ENCODE measurements around the gene OAS3. TPM values are rescaled to one million over a fixed set of nuclear protein-coding genes. Genes with fewer than 3 reads are reported as not detected.
A peak's percentile ranks its signal among the peaks of the same experiment; 100 is the strongest.
"Not testable (repeated sequence)": the region's sequence is repeated elsewhere in the genome, so short reads cannot be mapped to it uniquely, and the experiment has no call there.

The OAS3 gene
- total RNA-seq, 1 experiment from 2014 or later: 42.6 TPM

DNA sequence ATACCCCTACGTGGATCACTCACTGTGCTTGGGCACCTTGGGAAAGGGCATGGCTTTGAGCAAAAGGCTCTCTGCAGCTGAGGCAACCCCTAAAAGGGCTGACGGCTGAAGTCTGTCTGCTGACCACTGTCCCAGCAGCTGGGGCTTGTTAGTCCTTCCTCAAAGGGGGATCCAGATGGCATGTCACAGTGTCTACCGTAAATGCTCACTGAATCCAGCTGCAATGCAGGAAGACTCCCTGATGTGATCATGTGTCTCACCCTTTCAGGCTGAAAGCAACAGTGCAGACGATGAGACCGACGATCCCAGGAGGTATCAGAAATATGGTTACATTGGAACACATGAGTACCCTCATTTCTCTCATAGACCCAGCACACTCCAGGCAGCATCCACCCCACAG is 19.2 kb upstream of the OAS3 start:
- intact Hi-C loops (cut with micrococcal nuclease; ENCODE audit: unreplicated experiment): no loop called here
- Histone ChIP-seq H3K27me3 (replicated peaks; ENCODE audit: insufficient read depth, low read depth, low read length, poor library complexity) (no peaks in the 10 kb centered on the region), H3K4me3 (ENCODE audit: low read depth, low read length, poor library complexity, severe bottlenecking) (no peak overlapping the region), H3K36me3 (ENCODE audit: insufficient read depth, low read length, poor library complexity, severe bottlenecking) (peaks cover 5% of the 10 kb centered on the region), H3K4me1 (ENCODE audit: insufficient read depth, low read length, poor library complexity, severe bottlenecking) (no peaks in the 10 kb centered on the region), H3K27ac (ENCODE audit: low read depth, low read length, poor library complexity, severe bottlenecking) (no peak overlapping the region), H3K9me3 (ENCODE audit: low read depth, low read length, poor library complexity, severe bottlenecking) (no peaks in the 10 kb centered on the region)
- DNase-seq (ENCODE audit: low spot score): peak; percentile 52
- no peak for TF ChIP-seq EZH2 (IDR thresholded peaks at IDR 0.05; ENCODE audit: borderline replicate concordance, low read depth, low read length, poor library complexity, severe bottlenecking)
- TF ChIP-seq, protein P1, sequence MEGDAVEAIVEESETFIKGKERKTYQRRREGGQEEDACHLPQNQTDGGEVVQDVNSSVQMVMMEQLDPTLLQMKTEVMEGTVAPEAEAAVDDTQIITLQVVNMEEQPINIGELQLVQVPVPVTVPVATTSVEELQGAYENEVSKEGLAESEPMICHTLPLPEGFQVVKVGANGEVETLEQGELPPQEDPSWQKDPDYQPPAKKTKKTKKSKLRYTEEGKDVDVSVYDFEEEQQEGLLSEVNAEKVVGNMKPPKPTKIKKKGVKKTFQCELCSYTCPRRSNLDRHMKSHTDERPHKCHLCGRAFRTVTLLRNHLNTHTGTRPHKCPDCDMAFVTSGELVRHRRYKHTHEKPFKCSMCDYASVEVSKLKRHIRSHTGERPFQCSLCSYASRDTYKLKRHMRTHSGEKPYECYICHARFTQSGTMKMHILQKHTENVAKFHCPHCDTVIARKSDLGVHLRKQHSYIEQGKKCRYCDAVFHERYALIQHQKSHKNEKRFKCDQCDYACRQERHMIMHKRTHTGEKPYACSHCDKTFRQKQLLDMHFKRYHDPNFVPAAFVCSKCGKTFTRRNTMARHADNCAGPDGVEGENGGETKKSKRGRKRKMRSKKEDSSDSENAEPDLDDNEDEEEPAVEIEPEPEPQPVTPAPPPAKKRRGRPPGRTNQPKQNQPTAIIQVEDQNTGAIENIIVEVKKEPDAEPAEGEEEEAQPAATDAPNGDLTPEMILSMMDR (conservative IDR thresholded peaks at IDR 0.05; ENCODE audit: low read depth, low read length): no peak
- CTCF ChIA-PET: no interaction called here
- BruUV-seq (replicated peaks): no TSS peak
- POLR2A ChIA-PET (ENCODE audit: low non-redundant PET): no interaction called here

DNA sequence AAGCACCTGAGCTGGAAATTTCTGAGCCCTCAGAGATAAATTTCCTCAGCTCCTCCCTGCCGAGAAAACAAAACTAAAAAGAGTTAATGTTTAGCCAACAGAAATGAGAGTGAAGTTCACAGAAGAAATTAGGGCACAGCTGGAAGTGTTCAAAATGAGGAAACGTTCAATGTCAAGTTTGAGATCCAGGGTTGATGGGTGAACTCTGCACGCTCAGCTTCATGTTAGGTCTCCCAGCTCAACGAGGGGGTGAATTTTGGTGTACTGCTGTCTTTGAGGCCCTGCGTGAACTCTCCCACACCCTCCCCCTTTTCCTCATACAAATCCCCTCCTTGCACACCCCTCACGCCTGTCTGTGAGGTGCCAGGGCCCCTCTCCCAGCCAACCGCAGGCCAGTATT is 13.3 kb upstream of the OAS3 start:
- no peak for DNase-seq (ENCODE audit: low spot score)
- Histone ChIP-seq H3K27me3 (replicated peaks; ENCODE audit: insufficient read depth, low read depth, low read length, poor library complexity) (no peaks in the 10 kb centered on the region), H3K9me3 (ENCODE audit: low read depth, low read length, poor library complexity, severe bottlenecking) (no peaks in the 10 kb centered on the region), H3K27ac (ENCODE audit: low read depth, low read length, poor library complexity, severe bottlenecking) (no peak overlapping the region), H3K36me3 (ENCODE audit: insufficient read depth, low read length, poor library complexity, severe bottlenecking) (no peaks in the 10 kb centered on the region), H3K4me3 (ENCODE audit: low read depth, low read length, poor library complexity, severe bottlenecking) (no peak overlapping the region), H3K4me1 (ENCODE audit: insufficient read depth, low read length, poor library complexity, severe bottlenecking) (no peaks in the 10 kb centered on the region)
- no TSS peak for BruUV-seq (replicated peaks)
- CTCF ChIA-PET: no interaction called here
- POLR2A ChIA-PET (ENCODE audit: low non-redundant PET): no interaction called here
- intact Hi-C loops (cut with micrococcal nuclease; ENCODE audit: unreplicated experiment): no loop called here
- TF ChIP-seq, protein P1 (conservative IDR thresholded peaks at IDR 0.05; ENCODE audit: low read depth, low read length): no peak
- TF ChIP-seq EZH2 (IDR thresholded peaks at IDR 0.05; ENCODE audit: borderline replicate concordance, low read depth, low read length, poor library complexity, severe bottlenecking): no peak

DNA sequence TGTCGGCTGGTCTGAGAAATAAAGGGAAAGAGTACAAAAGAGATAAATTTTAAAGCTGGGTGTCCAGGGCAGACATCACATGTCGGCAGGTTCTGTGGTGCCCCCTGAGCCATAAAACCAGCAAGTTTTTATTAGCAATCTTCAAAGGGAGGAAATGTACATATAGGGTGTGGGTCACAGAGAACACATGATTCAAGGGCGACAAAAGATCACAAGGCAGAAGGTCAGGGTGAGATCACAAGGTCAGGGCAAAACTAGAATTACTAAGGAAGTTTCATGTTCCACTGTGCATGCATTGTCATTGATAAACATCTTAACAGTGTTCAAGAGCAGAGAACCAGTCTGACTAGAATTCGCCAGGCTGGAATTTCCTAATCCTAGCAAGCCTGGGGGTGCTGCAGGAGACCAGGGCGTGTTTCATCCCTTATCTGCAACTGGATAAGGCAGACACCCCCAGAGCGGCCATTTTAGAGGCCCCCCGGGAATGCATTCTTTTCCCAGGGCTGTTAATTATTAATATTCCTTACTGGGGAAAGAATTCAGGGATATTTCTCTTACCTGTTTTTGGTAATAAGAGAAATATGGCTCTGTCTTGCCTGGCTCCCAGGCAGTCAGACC is 11.7 kb upstream of the OAS3 start:
- H3K4me3 ChIP-seq (ENCODE audit: low read depth, low read length, poor library complexity, severe bottlenecking); H3K36me3 ChIP-seq (ENCODE audit: insufficient read depth, low read length, poor library complexity, severe bottlenecking); CTCF ChIA-PET; POLR2A ChIA-PET (ENCODE audit: low non-redundant PET); BruUV-seq (replicated peaks); H3K4me1 ChIP-seq (ENCODE audit: insufficient read depth, low read length, poor library complexity, severe bottlenecking); H3K9me3 ChIP-seq (ENCODE audit: low read depth, low read length, poor library complexity, severe bottlenecking); H3K27me3 ChIP-seq (replicated peaks; ENCODE audit: insufficient read depth, low read depth, low read length, poor library complexity); intact Hi-C loops (cut with micrococcal nuclease; ENCODE audit: unreplicated experiment); DNase-seq (ENCODE audit: low spot score); H3K27ac ChIP-seq (ENCODE audit: low read depth, low read length, poor library complexity, severe bottlenecking): not testable (repeated sequence)

DNA sequence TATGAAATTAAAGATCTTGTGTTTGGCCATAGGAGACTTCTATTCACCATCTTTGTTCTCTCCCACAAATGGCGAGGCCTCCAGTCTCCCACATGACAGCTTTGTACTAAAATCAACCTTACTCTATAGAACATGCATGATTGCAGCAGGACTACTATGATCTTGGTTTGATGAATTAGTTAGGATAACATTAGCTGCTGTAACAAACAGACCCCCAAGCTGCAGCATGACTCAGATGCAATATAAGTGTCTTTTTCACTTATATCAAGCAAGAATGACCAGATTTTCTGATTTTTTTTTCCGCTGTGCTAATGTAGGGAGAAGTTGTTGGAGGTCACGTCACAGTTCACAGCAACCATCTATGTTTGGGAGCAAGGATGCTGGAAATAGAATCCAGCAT is 10.8 kb upstream of the OAS3 start:
- Histone ChIP-seq H3K27ac (ENCODE audit: low read depth, low read length, poor library complexity, severe bottlenecking) (no peak overlapping the region), H3K36me3 (ENCODE audit: insufficient read depth, low read length, poor library complexity, severe bottlenecking) (no peaks in the 10 kb centered on the region), H3K27me3 (replicated peaks; ENCODE audit: insufficient read depth, low read depth, low read length, poor library complexity) (no peaks in the 10 kb centered on the region), H3K4me3 (ENCODE audit: low read depth, low read length, poor library complexity, severe bottlenecking) (no peak overlapping the region), H3K9me3 (ENCODE audit: low read depth, low read length, poor library complexity, severe bottlenecking) (no peaks in the 10 kb centered on the region), H3K4me1 (ENCODE audit: insufficient read depth, low read length, poor library complexity, severe bottlenecking) (no peaks in the 10 kb centered on the region)
- BruUV-seq (replicated peaks): no TSS peak
- intact Hi-C loops (cut with micrococcal nuclease; ENCODE audit: unreplicated experiment): no loop called here
- ChIA-PET CTCF (no interaction called here), POLR2A (ENCODE audit: low non-redundant PET) (no interaction called here)
- no peak for TF ChIP-seq EZH2 (IDR thresholded peaks at IDR 0.05; ENCODE audit: borderline replicate concordance, low read depth, low read length, poor library complexity, severe bottlenecking)
- TF ChIP-seq, protein P1 (conservative IDR thresholded peaks at IDR 0.05; ENCODE audit: low read depth, low read length): no peak
- no peak for DNase-seq (ENCODE audit: low spot score)
